ENCODE results near the gene NDUFAF7.
"Not testable (repeated sequence)": the region's sequence is repeated elsewhere in the genome, so short reads cannot be mapped to it uniquely, and the experiment has no call there.

The NDUFAF7 gene

GRCh38 chr2:37231241-37232130, at the start of gene NDUFAF7, which contains the start of gene CEBPZ:
Gene NDUFAF7, plus strand, starts transcription at chr2:37231658. Its CDS starts 48 bp downstream, at chr2:37231706.
Gene CEBPZ, minus strand, starts transcription at chr2:37231596. Its CDS starts 29 bp downstream, at chr2:37231567.
- FAIRE-seq (peak; percentile 88), DNase-seq (ENCODE audit: low spot score) (peak; percentile 97)

- FAIRE-seq (no peak), DNase-seq (ENCODE audit: low spot score) (no peak)
Observed at GRCh38 chr2:37181726-37182684, 49.5 kb upstream of the NDUFAF7 start.

- FAIRE-seq, result no peak
- DNase-seq (ENCODE audit: low spot score), result no peak
Observed at GRCh38 chr2:37188570-37188969, 42.9 kb upstream of the NDUFAF7 start, which contains the start of gene SULT6B1. Gene SULT6B1, minus strand, starts transcription at chr2:37188670. Its CDS starts 30 bp downstream, at chr2:37188640.

- FAIRE-seq (no peak), DNase-seq (ENCODE audit: low spot score) (peak; percentile 57)
Observed at GRCh38 chr2:37189452-37190153, 41.9 kb upstream of the NDUFAF7 start.

- FAIRE-seq, result no peak
Observed at GRCh38 chr2:37190290-37190689, 41.2 kb upstream of the NDUFAF7 start.

GRCh38 chr2:37191253-37191652, 40.2 kb upstream of the NDUFAF7 start:
- FAIRE-seq, result no peak
- DNase-seq (ENCODE audit: low spot score), result no peak

More at GRCh38 chr2:37190290-37190689, 41.2 kb upstream of the NDUFAF7 start:
- DNase-seq (ENCODE audit: low spot score), result no peak

- DNase-seq (ENCODE audit: low spot score), result no peak
- no peak for FAIRE-seq
Observed at GRCh38 chr2:37191747-37192146, 39.7 kb upstream of the NDUFAF7 start.

- no peak for FAIRE-seq
- DNase-seq (ENCODE audit: low spot score), result no peak
Observed at GRCh38 chr2:37192551-37192950, 38.9 kb upstream of the NDUFAF7 start.

GRCh38 chr2:37195862-37196319, 35.6 kb upstream of the NDUFAF7 start:
- not testable (repeated sequence) for FAIRE-seq

GRCh38 chr2:37196320-37197195, 34.9 kb upstream of the NDUFAF7 start, which contains the start of gene CEBPZOS:
Gene CEBPZOS, plus strand, starts transcription at chr2:37196496. Its CDS starts 3,209 bp downstream, at chr2:37199705.
- DNase-seq (ENCODE audit: low spot score) (peak; percentile 89), FAIRE-seq (peak; percentile 94)

More at GRCh38 chr2:37195862-37196319, 35.6 kb upstream of the NDUFAF7 start:
- not testable (repeated sequence) for DNase-seq (ENCODE audit: low spot score)

- FAIRE-seq (no peak), DNase-seq (ENCODE audit: low spot score) (no peak)
Observed at GRCh38 chr2:37198681-37199065, 32.8 kb upstream of the NDUFAF7 start.

- FAIRE-seq (no peak), DNase-seq (ENCODE audit: low spot score) (no peak)
Observed at GRCh38 chr2:37201208-37201607, 30.2 kb upstream of the NDUFAF7 start.

GRCh38 chr2:37201766-37202165, 29.7 kb upstream of the NDUFAF7 start:
- FAIRE-seq, result no peak
- no peak for DNase-seq (ENCODE audit: low spot score)

GRCh38 chr2:37203708-37204107, 27.8 kb upstream of the NDUFAF7 start:
- no peak for DNase-seq (ENCODE audit: low spot score)
- no peak for FAIRE-seq

GRCh38 chr2:37205071-37205661, 26.3 kb upstream of the NDUFAF7 start:
- not testable (repeated sequence) for DNase-seq (ENCODE audit: low spot score); FAIRE-seq

GRCh38 chr2:37205689-37206341, 25.6 kb upstream of the NDUFAF7 start:
- DNase-seq (ENCODE audit: low spot score) (no peak), FAIRE-seq (no peak)

GRCh38 chr2:37206760-37207159, 24.7 kb upstream of the NDUFAF7 start:
- not testable (repeated sequence) for DNase-seq (ENCODE audit: low spot score); FAIRE-seq

GRCh38 chr2:37211212-37211611, 20.2 kb upstream of the NDUFAF7 start:
- FAIRE-seq (no peak), DNase-seq (ENCODE audit: low spot score) (no peak)

- DNase-seq (ENCODE audit: low spot score) (no peak), FAIRE-seq (no peak)
Observed at GRCh38 chr2:37211939-37212338, 19.5 kb upstream of the NDUFAF7 start.

Measured in urothelium cell line (cell line).